Pancreas (tissue), 10 donors: ENCODE results near the gene NR1H2. TPM values are rescaled to one million over a fixed set of nuclear protein-coding genes. Genes with fewer than 3 reads are reported as not detected.

Source experiments
- ATAC-seq, 4 donors: fragments of 200-7000 bp; cut with Tn5 transposase; one replicate each; pipeline versions ENCODE4 v1.8.0 to v1.9.1; 2020; ENCODE audit warnings: mild to moderate bottlenecking in 4 of 4, moderate library complexity in 4 of 4
- DNase-seq, 6 donors: peaks; one replicate each; pipeline ENCODE4 v3.0.0-alpha.2; 2020
- FAIRE-seq: peaks from 2 replicates; lab custom pipeline; 2012; peaks lifted over from hg19 to GRCh38; lab: Jason Lieb, UNC
- H3K27ac ChIP-seq, 4 donors: fragments of 200-600 bp; sonication (generic); 1 replicate in 3 of 4; 2 replicates in 1 of 4; pipeline versions ENCODE4 v1.5.0 to v1.8.0; 2020
- H3K27me3 ChIP-seq, 4 donors: fragments of 200-600 bp; one replicate each; pipeline ENCODE4 v1.8.0; 2021
- H3K36me3 ChIP-seq, 3 donors: fragments of 200-600 bp; sonication (generic) in 1 of 3; one replicate each; pipeline versions ENCODE4 v1.5.0 to v1.8.0; 2020 to 2021
- H3K4me1 ChIP-seq, 3 donors: fragments of 200-600 bp; one replicate each; pipeline ENCODE4 v1.8.0; 2021
- H3K4me3 ChIP-seq, 4 donors: fragments of 200-600 bp; sonication (generic) in 2 of 4; one replicate each; pipeline versions ENCODE4 v1.5.0 to v1.8.0; 2020 to 2021
- H3K9me3 ChIP-seq, 4 donors: fragments of 200-600 bp; one replicate each; pipeline ENCODE4 v1.8.0; 2021
- CTCF ChIP-seq, 4 donors: fragments of 200-600 bp; sonication (generic) in 3 of 4; IDR thresholded peaks; one replicate each; pipeline versions ENCODE4 v1.5.0 to v1.8.0; 2021; ENCODE audit warnings: antibody characterized with exemption in 4 of 4
- WGBS, 2 donors: extraction: QIAGEN DNeasy Blood & Tissue Kit; methylation state at CpG; one replicate each; pipeline ENCODE4 v1.1.7; 2013; 5-methylcytosine and 5-hydroxymethylcytosine counted together
- intact Hi-C, 3 donors: fragments of 100-400 bp; cut with DNase I; formaldehyde crosslinking; loops; one replicate each; pipeline versions ENCODE4 v1.11.1 to v1.14.2; 2022
- polyA plus RNA-seq, 2 donors: library from polyadenylated mRNA; stranded (reverse); fragments of 200-250 nt; gene quantifications; one replicate each; pipeline ENCODE4 v1.2.3, GENCODE V29; 2013
- total RNA-seq, 6 donors: library from RNA; stranded (reverse); fragmentation: NEBNext Ultra II Directional in 4 of 6; extraction: Animal tissue kit (Norgen Biotek cat#: 25700) in 4 of 6; gene quantifications; one replicate each; pipeline versions ENCODE4 v1.2.1 to v1.2.4, GENCODE V29; 2021 to 2023
- donor health status: healthy with polysubstance abuse.
- donor health status: DM: no; HTN: no; CAD: no; lungs with moderate emphysema.
- donor health status: DM: no; HTN: no; CAD: no.
- donor health status: control.
- donor health status: control.
- donor health status: Bipolar disorder and iron deficiency.
- donor health status: DM: yes; HTN: yes; CAD: no.
- donor health status: DM: no; HTN: no; CAD: no.
- donor health status: DM: no; HTN: no; CAD: no.
- donor health status: DM: yes; HTN: yes; CAD: no.

NR1H2 gene
- total and polyA plus RNA-seq, 8 donors, result 20.5 to 46.5 (median 27.2) TPM

GRCh38 chr19:50377051-50377461 is 799 bp downstream of the NR1H2 start:
- peak overlapping the region in 2 of 4 donors; percentile 64 to 94 for H3K4me3 ChIP-seq
- FAIRE-seq (no peak), ATAC-seq (peak; percentile 4 to 29 (median 8)), DNase-seq (peak in 4 of 6 donors; percentile 51 to 76 (median 59))
- intact Hi-C loops, result no loop called here
- no peaks in the 10 kb centered on the region for H3K4me1 ChIP-seq
- TF ChIP-seq CTCF (IDR thresholded peaks at IDR 0.05), result no peak
- H3K36me3 ChIP-seq, result peaks cover 6 to 46% (median 26%) of the 10 kb centered on the region in 3 donors
- H3K27ac ChIP-seq, result no peak overlapping the region
- WGBS, 2 donors, result 40 to 50% methylated on average over 7 of the region's 7 CpGs
- H3K9me3 ChIP-seq, result no peaks in the 10 kb centered on the region
- no peaks in the 10 kb centered on the region for H3K27me3 ChIP-seq

DNA sequence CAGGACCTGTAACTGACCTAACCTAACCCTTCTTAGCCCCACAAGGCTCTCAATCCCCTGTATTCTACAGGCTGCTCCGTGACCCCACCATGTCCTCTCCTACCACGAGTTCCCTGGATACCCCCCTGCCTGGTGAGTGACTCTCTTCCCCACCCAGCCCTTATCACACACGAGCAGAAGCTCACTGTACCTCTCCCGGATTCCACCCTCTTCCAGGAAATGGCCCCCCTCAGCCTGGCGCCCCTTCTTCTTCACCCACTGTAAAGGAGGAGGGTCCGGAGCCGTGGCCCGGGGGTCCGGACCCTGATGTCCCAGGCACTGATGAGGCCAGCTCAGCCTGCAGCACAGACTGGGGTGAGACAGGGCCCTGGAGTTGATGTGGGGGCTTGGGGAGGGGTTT is 1.3 kb downstream of the NR1H2 start:
- no peaks in the 10 kb centered on the region for H3K27me3 ChIP-seq
- no peak overlapping the region for H3K4me3 ChIP-seq
- FAIRE-seq (no peak), DNase-seq (peak in 1 of 6 donors; percentile 25), ATAC-seq (no peak)
- no peaks in the 10 kb centered on the region for H3K4me1 ChIP-seq
- 79 to 88% methylated on average over 8 to 9 of the region's 9 CpGs for WGBS, 2 donors
- peaks cover 6 to 50% (median 26%) of the 10 kb centered on the region in 3 donors for H3K36me3 ChIP-seq
- no peaks in the 10 kb centered on the region for H3K9me3 ChIP-seq
- no peak for TF ChIP-seq CTCF (IDR thresholded peaks at IDR 0.05)
- intact Hi-C loops, result no loop called here
- H3K27ac ChIP-seq, result no peak overlapping the region

DNA sequence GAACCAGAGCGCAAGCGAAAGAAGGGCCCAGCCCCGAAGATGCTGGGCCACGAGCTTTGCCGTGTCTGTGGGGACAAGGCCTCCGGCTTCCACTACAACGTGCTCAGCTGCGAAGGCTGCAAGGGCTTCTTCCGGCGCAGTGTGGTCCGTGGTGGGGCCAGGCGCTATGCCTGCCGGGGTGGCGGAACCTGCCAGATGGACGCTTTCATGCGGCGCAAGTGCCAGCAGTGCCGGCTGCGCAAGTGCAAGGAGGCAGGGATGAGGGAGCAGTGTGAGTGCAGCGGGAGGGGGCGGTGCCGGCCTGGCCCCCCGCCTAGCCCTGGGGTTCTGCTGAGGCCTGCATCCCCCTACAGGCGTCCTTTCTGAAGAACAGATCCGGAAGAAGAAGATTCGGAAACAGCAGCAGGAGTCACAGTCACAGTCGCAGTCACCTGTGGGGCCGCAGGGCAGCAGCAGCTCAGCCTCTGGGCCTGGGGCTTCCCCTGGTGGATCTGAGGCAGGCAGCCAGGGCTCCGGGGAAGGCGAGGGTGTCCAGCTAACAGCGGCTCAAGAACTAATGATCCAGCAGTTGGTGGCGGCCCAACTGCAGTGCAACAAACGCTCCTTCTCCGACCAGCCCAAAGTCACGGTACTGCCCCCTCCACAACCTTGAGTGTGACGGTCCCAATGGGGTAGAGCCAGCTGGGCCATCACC is 2.1 kb downstream of the NR1H2 start:
- Histone ChIP-seq H3K4me3 (no peak overlapping the region), H3K36me3 (peaks cover 6 to 52% (median 26%) of the 10 kb centered on the region in 3 donors), H3K9me3 (no peaks in the 10 kb centered on the region), H3K4me1 (no peaks in the 10 kb centered on the region), H3K27me3 (no peaks in the 10 kb centered on the region), H3K27ac (no peak overlapping the region)
- intact Hi-C loops, result no loop called here
- FAIRE-seq, result no peak
- WGBS, 2 donors, result 92 to 93% methylated on average over 36 of the region's 36 CpGs
- DNase-seq, result peak in 1 of 6 donors; percentile 27
- no peak for ATAC-seq
- no peak for TF ChIP-seq CTCF (IDR thresholded peaks at IDR 0.05)

- Histone ChIP-seq H3K4me3 (no peak overlapping the region), H3K9me3 (no peaks in the 10 kb centered on the region), H3K27me3 (no peaks in the 10 kb centered on the region), H3K4me1 (no peaks in the 10 kb centered on the region), H3K27ac (no peak overlapping the region), H3K36me3 (peaks cover 6 to 52% (median 26%) of the 10 kb centered on the region in 3 donors)
- DNase-seq (peak in 1 of 6 donors; percentile 21), ATAC-seq (no peak), FAIRE-seq (no peak)
- intact Hi-C loops, result no loop called here
- 89 to 96% methylated on average over 10 of the region's 10 CpGs for WGBS, 2 donors
- TF ChIP-seq CTCF (IDR thresholded peaks at IDR 0.05), result no peak
These were observed 2.6 kb downstream of the NR1H2 start for GRCh38 chr19:50378863-50379236.

DNA sequence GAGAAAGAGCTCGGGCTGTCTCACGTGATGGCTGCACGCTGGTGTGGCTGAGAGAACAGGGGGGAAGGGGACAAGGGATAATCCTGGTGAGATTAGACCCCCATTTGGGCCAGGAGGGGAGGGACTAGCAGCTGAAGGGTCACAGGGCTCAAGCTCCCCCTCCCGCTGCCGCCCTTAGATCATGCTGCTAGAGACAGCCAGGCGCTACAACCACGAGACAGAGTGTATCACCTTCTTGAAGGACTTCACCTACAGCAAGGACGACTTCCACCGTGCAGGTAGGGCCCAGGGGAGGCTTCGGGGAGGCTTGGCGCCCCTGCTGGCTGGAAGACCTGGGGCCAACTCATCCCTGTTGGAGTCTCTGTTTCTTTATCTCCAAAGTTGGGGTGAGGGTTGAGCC is 3.3 kb downstream of the NR1H2 start:
- Histone ChIP-seq H3K9me3 (no peaks in the 10 kb centered on the region), H3K4me1 (peaks cover 0 to under 1% (median 0%) of the 10 kb centered on the region in 3 donors), H3K27me3 (no peaks in the 10 kb centered on the region), H3K27ac (no peak overlapping the region), H3K36me3 (peaks cover 6 to 52% (median 26%) of the 10 kb centered on the region in 3 donors), H3K4me3 (no peak overlapping the region)
- 90 to 92% methylated on average over 11 of the region's 11 CpGs for WGBS, 2 donors
- no peak for DNase-seq
- FAIRE-seq, result no peak
- no peak for ATAC-seq
- intact Hi-C loops, result no loop called here
- no peak for TF ChIP-seq CTCF (IDR thresholded peaks at IDR 0.05)
